HG03095 (cell line): ENCODE measurements around the gene ADAM30.
"Not testable (repeated sequence)": the region's sequence is repeated elsewhere in the genome, so short reads cannot be mapped to it uniquely, and the experiment has no call there.

Experiments used
- ATAC-seq: cut with Tn5 transposase; IDR thresholded peaks from one replicate; pipeline ENCODE4 v1.9.1; 2021; ENCODE audit warnings: moderate library complexity; ENCODE audit not compliant: unreplicated experiment

Gene ADAM30

DNA sequence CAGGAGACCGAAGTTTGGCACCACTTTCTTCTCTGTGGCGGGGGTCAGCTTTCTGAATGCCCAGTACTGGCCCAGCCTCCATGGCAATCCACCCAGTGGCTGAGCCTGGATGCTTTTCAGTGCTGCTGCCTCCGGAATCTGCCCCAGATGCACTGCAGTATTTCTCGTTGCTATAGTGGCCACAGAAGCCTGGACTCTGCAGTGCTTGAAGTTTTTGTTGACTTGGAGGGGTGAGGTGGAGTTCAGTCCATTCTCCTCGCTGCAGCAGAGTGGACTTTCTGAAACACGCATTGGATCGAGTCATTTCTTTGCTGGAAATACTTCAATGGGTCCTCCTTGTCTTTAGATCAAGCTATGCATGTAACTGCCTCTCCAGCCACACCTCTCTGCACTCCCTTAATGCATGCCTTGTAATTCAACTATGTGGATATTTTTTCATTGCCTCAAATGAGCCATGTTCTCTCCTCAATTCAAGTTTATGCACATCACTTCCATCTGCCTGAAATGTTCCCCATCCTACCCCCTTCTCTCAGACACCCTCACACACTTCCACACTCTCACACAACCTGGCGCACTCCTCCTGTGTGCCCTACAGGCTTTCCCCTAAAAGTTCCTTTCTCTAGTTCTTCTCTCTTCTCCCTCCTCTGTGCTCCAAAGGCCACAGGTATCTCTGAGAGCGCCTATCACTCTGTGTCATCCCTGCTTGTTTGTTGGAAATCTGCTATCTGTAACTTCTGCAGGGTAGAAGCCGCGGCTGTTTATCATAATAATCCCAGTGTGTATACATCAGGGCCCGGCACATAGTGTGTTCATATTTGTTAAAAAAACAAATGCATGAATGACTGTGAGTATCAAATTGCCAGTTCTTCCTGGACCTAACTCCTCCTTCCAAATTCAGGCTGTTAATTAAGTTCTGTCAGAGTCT, 16.5 kb downstream of the ADAM30 start:
- no peak for ATAC-seq

- no peak for ATAC-seq
These were observed 18.1 kb downstream of the ADAM30 start for GRCh38 chr1:119878171-119878570.

DNA sequence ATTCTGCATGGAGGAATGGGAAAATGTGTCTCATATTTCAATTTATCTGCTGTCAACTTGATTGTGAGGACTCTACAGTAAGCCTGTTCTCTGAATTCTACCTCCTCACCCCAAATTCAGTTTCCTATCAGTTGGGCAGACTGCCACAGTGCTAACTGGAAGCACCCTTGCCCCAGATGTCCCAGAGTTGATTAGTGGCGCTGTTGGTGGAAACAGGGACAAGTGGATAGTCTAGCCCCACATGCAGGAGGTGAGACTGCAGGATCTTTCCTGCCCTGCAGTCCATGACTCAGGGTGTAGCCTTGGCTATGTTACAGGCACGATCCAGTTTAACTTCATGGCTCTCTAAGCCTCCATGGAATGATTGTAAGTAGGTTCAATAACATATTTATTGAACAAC, 22.1 kb downstream of the ADAM30 start:
- ATAC-seq = no peak

DNA sequence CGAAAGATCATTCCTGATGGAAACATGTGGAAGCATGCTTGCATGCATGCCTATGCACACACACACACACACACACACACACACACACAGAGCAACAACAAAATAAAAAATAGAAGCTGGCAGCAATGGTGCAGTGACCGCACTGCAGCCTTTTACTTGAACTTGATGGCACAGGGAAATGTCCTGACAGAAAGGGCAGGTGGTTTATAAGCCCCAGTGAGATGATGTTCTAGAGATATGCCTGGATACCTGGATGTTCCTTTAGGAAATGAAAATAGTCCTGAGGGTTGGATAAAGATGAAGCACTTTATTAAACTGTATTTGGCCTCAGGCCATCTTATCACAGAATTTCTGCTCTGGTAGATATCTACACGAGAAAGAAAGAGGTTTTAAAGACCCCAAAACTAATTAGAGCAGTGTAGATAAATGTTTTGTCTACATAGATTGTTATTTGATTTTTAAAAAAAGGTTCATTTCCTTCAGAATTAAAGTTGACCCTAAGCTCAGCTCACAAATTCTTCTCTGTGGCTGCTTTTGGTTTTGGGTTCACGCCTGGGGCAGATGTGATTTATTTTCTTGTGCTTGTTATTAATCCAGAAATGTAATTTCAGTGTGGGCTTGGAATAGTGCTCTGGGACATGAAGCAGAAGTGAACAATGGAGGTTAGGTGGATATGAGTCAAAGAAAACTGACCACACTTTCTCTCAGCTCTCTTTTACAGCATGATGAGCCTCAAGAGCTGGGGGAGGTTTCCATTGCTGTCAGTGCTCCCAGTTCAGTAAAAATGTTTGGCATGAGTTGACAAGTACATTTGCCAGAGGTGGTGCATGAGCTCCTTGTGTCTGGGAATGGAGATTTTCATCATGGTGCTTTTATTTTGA, 22.9 kb downstream of the ADAM30 start:
- no peak for ATAC-seq

DNA sequence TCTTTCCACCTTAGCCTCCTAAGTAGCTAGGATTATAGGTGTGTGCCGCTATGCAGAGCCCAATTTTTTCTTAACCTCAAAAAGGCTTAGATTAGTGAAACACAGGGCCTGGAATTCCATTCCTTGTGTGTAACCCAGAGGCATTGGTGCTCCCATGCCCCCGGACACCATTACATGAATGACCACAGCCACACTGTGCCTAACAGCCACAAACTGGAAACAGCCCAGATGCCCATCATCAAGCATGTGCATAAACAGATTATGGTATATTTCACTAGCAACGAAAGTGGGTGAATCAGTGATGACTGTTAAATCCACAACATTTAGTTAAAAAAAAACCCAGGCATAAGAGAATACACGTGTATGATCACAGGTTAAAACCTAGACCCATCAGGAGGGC, 24.4 kb downstream of the ADAM30 start:
- ATAC-seq = no peak

- ATAC-seq = no peak
These were observed 25.3 kb downstream of the ADAM30 start for GRCh38 chr1:119870917-119871596.

DNA sequence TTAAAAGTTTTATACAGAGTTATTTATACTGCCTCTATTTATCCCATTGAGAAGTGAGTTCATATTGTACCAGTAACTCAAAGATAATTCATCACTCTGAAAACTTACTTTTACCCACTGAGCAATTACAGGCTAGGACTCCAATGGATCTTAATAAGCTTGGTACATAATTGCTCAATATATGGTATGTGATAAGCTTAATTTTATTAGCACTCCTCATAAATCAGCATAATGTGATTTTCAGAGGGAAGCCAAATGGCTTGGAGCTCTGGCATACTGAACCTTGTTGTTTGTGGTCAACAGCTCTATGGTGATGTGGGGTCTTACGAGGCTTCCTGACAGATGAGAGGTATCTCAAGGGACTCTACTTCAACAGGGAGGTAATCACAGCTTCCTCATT, 26.3 kb downstream of the ADAM30 start:
- no peak for ATAC-seq

- ATAC-seq = no peak
These were observed 28.1 kb downstream of the ADAM30 start for GRCh38 chr1:119868176-119868575.

GRCh38 chr1:119866451-119866850, 29.9 kb downstream of the ADAM30 start:
- ATAC-seq = no peak

DNA sequence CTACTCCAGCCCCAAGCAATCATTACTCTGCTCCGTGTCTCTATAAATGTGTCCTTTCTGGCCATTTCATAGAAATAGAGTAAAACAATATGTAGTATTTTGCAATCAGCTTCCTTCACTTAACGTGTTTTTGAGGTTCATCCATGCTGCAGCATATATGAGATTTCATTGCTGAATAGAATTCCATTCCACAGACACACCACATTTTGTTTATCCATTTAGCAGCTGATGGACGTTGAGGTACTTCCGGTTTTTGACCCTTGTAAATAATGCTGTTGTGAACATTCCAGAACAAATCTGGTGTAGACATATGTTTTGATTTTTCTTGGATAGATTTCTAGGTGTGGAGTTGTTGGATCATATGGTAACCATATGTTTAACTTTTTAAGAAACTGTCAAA, 30.7 kb downstream of the ADAM30 start:
- ATAC-seq = no peak

DNA sequence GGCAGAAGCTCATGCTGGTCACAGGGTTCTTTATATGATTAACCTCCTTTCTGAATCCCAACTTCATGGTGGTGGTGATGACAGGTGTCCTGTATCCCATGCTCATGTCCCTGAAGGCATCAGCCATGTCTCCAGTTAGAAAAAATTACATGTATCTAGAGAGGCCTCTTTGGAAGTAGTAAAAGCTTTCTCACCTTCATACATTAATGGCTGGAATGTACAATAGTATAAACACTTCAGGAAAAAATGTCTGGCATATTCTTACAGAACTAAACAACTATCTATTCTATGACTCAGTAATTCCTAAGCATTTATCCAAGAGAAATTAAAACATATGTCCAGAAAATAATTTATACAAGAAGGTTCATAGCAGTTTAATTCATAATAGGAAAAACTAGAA, 34.0 kb downstream of the ADAM30 start:
- ATAC-seq = no peak

DNA sequence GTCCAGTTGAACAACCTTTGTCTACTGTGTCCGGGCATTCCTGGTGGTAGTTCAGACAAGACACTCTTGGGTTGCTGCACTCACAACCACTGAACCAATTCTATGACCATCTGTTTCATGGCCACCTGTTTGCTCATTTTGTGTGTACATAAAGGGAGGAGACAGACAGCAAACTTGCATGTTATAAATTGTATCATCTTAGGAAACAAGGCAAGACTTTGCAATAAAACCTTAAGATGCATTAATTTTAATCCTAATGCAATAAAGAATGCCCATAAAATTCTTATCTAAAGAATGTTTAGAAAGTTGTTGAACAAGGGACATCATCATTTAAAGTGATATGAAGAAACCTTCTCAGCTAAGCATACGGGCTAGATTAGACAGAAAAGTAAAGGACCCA, 34.8 kb downstream of the ADAM30 start:
- ATAC-seq = no peak

GRCh38 chr1:119859647-119860046, 36.7 kb downstream of the ADAM30 start:
- no peak for ATAC-seq

GRCh38 chr1:119858556-119859214, 37.6 kb downstream of the ADAM30 start:
- ATAC-seq = not testable (repeated sequence)

- ATAC-seq = no peak
These were observed 38.2 kb downstream of the ADAM30 start for GRCh38 chr1:119858126-119858525.

- ATAC-seq = no peak
These were observed 43.2 kb downstream of the ADAM30 start for GRCh38 chr1:119853155-119853554.

DNA sequence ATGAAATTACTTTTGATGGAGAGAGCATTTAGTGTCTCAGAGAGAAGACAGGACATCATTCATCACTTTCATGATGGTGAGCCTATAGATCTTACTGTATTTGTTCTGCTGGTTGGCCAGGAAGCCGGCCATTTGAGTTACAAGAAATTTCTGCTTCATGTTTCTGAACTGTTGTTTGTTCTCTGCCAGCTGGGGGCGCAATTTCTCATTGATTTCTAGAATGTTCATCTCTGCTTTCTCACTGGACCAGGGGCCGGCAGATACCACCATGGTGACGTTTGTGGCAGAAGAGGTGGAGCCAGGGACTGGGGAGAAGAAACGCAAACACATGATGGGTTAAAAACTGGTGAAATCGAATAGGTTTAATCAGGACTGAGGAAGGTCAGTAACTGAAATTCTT, 52.1 kb downstream of the ADAM30 start:
- ATAC-seq = not testable (repeated sequence)
